HG03135 (cell line): ENCODE results near the gene TSC22D1.
A peak's percentile ranks its signal among the peaks of the same experiment; 100 is the strongest.
"Not testable (repeated sequence)": the region's sequence is repeated elsewhere in the genome, so short reads cannot be mapped to it uniquely, and the experiment has no call there.

Experiments used
- ATAC-seq: cut with Tn5 transposase; IDR thresholded peaks from one replicate; pipeline ENCODE4 v1.9.1; 2021; ENCODE audit warnings: mild to moderate bottlenecking, moderate library complexity; ENCODE audit not compliant: unreplicated experiment

Gene TSC22D1

DNA sequence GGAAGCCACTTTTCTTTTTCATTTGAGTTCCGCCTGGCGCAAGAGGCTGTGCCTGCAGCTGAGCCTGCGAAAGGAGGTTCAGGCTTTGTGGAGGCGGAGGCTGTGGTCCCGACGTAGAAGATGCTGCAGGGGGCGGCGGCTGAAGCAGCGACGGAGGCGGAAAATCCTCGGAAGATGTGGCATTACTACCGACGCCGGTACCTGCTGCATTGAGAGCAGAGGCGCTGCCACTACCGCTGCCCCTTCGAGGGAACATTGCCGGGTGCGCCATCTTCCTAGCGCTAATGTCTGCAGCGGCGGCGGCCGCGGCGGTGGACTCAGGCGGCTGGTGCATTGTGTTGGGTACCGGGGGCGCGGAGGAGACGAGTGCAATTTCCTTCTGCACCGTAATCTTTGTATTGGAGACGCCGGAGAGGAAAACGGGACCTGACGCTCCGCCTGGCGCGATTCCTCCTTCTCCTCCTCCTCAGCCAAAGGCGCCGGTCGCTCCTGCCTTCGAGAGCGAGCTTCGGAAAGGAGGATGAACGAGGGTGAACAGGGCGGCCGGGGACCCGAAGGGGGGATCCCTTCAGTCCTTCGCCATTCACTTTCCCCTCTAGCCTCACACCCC is at the start of gene TSC22D1:
Gene TSC22D1, minus strand, starts transcription at position 590 of the 610 bp plus-strand sequence. Its CDS starts 256 bp downstream, at position 334.
- no peak for ATAC-seq

- ATAC-seq = no peak
Measured at GRCh38 chr13:44622708-44623107, 46.6 kb upstream of the TSC22D1 start.

DNA sequence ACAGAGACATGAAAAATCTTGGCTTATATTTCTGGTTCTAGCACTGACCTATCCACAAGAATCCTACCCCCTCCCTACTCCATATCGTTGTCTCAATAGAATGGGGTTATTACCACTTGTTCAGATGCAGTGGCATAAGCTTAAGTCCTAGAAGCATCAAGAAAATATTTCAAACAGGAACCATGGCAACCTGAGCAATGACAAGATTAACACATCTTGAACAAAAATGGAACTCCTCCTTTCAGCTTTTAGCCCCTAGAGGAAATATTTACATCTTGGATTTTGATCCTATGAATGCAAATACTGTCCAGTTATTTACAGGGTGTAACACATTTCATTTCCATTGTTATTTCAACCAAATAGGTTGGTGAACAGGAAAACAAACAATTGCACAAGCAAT is 46.1 kb upstream of the TSC22D1 start:
- ATAC-seq = no peak

- ATAC-seq = no peak
Measured at GRCh38 chr13:44620057-44620456, 43.9 kb upstream of the TSC22D1 start.

DNA sequence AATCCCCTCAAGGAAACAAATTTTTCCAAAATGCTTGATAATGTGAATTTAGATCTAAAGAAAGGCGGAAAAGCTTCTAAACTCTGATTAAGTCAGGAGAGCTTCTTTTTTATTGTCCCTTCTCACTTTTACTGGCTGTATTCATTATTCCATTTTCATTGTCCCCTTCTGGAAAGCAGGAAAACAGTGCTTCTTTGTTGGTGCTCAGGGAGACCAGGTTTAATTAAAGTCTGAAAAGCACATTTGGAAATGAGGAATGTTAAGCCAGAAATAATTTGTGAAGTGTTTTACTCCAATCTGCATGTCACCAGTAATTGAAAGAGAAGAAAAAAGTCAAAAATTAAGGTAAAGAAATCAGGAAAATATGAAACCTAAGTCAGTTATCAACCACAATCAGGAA is 43.5 kb upstream of the TSC22D1 start:
- ATAC-seq = no peak

DNA sequence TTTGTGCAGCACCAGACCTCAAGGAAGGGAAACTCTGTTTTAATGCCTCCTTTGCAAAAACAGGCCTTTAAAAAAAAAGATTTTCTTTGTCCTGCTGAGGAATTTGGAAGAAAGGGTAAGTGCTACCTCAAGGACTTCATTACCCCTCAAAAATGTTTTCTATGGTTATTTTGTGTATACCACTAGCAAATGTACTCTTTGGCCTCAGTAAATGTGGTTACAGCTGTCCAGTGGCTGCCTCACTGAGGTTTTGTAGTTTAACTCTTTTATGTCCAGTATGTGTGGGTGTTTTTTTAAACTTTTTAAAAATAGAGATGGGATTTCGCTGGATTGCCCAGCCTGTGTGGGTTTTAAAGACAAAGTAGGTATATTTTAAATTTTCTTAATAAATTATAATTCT is 42.2 kb upstream of the TSC22D1 start:
- no peak for ATAC-seq

DNA sequence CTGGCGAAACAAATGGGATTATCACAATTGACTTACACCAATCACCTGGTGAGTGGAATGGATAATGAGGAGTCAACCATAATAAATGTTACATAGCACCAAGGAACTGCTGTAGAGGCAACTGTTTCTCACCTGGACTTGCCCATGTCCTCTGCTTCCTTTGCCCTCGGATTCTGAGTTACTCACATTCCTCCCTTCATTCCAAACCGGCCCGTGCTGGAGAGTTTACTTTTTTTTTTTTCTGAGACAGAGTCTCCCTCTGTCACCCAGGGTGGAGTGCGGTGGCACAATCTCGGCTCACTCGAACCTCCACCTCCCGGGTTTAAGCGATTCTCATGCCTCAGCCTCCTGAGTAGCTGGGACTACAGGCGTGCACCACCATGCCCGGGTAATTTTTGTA is 41.5 kb upstream of the TSC22D1 start:
- ATAC-seq = no peak

- no peak for ATAC-seq
Measured at GRCh38 chr13:44609137-44609536, 33.0 kb upstream of the TSC22D1 start.

- no peak for ATAC-seq
Measured at GRCh38 chr13:44605721-44606120, 29.6 kb upstream of the TSC22D1 start.

DNA sequence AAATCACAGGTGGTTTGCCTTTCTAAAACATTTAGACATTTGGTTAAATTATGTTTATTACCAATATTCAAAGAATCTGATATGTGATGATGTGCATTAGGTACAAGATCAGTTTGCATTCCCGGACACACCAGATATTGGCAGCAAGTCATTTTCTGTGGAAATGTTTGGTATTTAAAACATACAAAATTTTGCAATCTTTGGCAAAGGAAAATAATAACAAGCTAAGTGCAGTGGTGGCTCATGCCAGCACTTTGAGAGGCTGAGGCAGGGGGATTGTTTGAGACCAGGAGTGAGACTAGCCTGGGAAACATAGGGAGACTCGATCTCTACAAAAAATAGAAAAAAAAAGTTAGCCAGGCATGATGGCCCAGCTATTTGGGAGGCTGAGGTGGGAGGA is 29.1 kb upstream of the TSC22D1 start:
- ATAC-seq = no peak

DNA sequence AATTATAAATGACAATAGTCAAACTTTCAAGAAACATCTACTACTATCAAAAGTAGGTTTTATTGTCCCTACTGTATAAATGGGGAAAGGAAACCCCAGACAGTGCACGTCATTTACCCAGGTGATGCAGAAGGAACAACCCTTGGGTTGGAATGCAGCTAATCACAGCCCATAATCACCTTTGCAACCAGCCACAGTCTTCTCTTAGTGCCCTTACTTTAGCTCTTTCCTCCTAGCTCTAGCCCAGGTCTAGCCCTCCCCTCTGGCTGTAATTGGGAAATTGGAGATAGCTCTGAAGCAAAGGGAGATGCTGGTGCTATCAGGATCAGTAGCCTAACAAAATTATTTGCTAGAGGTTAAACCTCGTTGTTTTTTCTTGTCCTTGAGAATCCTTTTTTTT is 25.5 kb upstream of the TSC22D1 start:
- no peak for ATAC-seq

DNA sequence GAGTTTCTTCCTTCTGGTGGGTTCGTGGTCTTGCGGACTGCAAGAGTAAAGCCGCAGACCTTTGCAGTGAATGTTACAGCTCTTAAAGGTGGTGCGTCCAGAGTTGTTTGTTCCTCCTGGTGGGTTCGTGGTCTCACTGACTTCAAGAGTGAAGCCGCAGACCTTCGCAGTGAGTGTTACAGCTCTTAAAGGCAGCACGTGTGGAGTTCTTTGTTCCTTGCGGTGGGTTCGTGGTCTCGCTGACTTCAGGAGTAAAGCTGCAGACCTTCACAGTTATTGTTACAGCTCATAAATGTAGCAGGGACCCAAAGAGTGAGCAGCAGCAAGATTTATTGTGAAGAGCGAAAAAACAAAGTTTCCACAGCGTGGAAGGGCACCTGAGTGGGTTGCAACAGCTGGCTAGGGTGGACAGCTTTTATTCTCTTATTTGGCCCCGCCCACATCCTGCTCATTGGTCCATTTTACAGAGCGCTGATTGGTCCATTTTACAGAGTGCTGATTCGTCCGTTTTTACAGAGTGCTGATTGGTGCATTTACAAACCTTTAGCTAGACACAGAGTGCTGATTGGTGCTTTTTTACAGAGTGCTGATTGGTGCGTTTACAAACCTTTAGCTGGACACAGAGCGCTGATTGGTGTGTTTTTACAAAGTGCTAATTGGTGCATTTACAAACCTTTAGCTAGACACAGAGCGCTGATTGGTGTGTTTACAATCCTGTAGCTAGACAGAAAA is 17.9 kb upstream of the TSC22D1 start:
- not testable (repeated sequence) for ATAC-seq

DNA sequence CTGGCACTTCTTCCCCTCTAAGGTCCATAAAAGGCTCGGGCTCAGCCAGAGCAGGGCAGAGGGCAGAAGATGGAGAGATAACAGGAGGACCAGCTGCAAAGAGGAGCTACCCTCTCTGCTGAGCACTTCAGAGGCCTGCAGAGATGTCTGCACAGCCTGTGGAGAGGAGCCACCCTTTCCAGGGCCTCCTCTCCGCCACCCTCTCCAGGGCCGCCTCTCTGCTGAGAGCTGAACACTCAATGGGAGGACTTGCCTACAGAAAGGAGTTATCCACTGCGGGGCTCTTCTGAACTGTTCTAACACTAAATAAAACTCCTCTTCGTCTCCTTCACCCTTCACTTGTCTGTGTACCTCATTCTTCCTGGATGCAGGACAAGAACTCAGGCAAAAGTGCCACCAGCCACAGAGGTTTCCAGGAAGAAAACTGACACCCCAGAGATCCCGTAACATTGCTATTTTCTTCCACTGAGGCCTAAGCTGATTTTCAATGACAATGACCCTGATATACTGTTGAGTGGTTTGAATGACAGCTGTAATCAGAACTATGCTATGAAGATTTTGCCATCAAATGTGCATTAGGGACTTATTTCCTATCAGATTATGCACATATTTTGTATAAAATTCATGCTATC is 16.2 kb upstream of the TSC22D1 start:
- ATAC-seq = no peak

DNA sequence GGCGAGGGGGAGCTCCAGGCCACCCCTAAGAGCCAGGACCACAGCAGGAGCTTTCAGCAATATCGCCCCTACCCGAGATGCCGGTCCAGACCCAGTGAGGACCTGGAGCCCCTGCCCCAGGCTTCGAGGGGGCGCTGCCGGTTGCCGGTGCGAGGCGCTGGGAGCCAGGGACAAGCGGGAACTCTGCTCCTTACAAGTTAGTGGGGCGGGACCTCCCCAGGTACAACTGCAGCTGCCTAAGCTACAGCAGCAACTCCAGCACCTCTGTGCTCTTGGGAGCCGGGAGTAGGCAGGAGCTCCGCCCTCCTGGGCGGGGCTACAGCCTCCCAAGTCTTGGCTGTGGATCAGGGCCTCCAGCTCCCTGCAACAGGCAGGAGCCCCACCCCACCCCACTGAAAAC is 15.2 kb upstream of the TSC22D1 start:
- ATAC-seq = no peak

DNA sequence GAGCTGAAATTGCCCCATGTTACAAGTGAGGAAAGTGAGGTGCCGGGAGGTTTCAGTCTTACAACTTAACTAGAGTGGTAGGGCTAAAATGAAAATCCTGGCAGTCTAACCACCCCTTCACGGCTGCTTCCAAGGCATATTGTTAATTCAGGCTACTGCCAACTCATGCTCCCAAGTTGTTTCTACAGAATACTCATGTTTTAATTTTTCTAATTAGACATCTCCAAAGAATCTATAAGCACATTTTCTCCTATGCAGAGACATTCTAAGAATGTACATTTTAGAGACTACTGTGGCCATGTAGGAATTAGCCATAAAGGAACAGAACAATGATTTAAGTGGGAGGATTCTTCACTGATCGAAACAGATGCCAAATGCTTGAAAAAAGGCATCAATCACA is 7.0 kb upstream of the TSC22D1 start:
- no peak for ATAC-seq

- no peak for ATAC-seq
Measured at GRCh38 chr13:44578067-44578400, 1.9 kb upstream of the TSC22D1 start.

DNA sequence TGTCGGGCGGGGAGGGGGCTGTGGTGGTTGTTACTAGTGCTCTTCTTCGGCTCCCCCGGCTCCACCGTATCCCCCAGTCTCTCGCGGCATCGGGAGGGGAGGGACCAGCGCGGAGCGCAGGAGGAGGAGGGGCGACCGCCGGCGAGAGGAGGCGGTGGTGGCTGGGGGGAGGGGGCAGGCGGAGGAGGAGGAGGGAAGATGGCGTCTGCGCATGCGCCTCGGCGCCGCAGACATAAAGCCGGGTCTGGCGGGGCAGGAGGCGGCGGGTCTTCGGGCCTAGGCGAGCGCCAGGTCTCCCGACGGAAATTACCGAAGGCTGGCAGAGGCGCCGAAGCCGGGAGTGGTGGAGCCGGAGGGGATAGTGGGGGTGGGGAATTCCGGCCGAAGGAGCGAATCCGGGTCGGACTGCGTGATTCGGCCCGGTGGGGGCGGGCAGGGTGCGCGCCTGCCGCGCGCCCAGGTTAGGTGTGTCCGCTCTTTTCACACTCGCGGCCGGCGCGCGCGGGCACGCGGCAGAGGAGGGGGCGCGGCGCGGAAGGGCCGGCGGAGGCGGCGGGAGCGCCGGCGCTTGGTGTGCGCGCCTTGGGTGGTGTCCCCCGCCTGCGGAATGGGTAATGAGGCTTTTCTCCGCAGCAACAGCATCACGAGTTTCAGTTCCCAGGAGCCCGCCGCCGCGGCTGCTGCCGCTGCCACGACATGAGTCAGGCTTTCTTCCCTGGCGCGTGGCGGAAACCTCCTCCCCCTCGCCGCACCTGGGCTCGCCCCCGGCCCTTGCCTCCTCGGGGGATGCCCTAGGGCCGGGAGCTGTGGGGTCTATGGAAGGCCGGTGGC is 1.3 kb upstream of the TSC22D1 start:
- peak; percentile 58 for ATAC-seq

- ATAC-seq = peak; percentile 27
Measured at GRCh38 chr13:44576351-44577235, 463 bp upstream of the TSC22D1 start.

DNA sequence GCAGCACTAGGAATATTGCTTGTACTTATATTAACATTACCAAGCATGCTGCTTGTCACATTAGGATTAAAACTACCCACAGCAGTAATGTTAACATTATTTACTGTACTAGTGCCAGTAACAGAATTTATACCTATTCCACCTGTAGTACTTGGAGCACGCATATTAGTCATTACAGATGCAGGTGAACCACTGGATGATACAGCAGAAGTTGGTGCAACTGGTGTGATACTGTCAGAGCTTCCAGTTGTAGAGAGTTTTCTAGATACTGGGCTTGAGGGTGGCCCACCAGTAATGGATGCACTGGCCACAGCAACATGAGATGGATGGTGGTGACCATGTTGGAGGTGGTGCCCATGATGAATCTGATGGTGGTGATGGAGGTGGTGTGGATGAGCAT is 1.1 kb downstream of the TSC22D1 start:
- no peak for ATAC-seq

- ATAC-seq = no peak
Measured at GRCh38 chr13:44574466-44574855, 1.7 kb downstream of the TSC22D1 start.
